Small intestine (tissue), 7 donors: ENCODE measurements around the gene EEFSEC. TPM values are rescaled to one million over a fixed set of nuclear protein-coding genes. Genes with fewer than 3 reads are reported as not detected.

Source experiments
- DNase-seq, 2 donors: peaks; one replicate each; pipeline versions ENCODE4 v3.0.0 to v3.0.0-alpha.2; 2013
- FAIRE-seq: peaks from 2 replicates; lab custom pipeline; 2012; peaks lifted over from hg19 to GRCh38; lab: Jason Lieb, UNC
- H3K27ac ChIP-seq, 3 donors: one replicate each; pipeline ENCODE4 v1.5.1; 2013; ENCODE audit warnings: low read length in 2 of 3, mild to moderate bottlenecking in 2 of 3, control low read depth in 1 of 3, inconsistent platforms in 1 of 3, low read depth in 1 of 3, moderate library complexity in 1 of 3
- H3K27me3 ChIP-seq, 3 donors: one replicate each; pipeline ENCODE4 v1.6.1; 2013; ENCODE audit warnings: low read length in 3 of 3, inconsistent platforms in 1 of 3; ENCODE audit not compliant: control insufficient read depth in 3 of 3, insufficient read depth in 3 of 3
- H3K36me3 ChIP-seq, 3 donors: one replicate each; pipeline ENCODE4 v1.6.1; 2013; ENCODE audit warnings: low read length in 3 of 3, inconsistent platforms in 1 of 3, low read depth in 1 of 3, mild to moderate bottlenecking in 1 of 3, moderate library complexity in 1 of 3; ENCODE audit not compliant: control insufficient read depth in 3 of 3, insufficient read depth in 2 of 3
- H3K4me1 ChIP-seq, 3 donors: one replicate each; pipeline ENCODE4 v1.6.1; 2013; ENCODE audit warnings: low read length in 2 of 3, inconsistent platforms in 1 of 3, low read depth in 1 of 3, mild to moderate bottlenecking in 1 of 3, moderate library complexity in 1 of 3; ENCODE audit not compliant: control insufficient read depth in 3 of 3, insufficient read depth in 2 of 3
- H3K4me3 ChIP-seq, 3 donors: one replicate each; pipeline ENCODE4 v1.5.1; 2013; ENCODE audit warnings: low read length in 3 of 3, control low read depth in 1 of 3, inconsistent platforms in 1 of 3, low read depth in 1 of 3, mild to moderate bottlenecking in 1 of 3, moderate library complexity in 1 of 3
- H3K9me3 ChIP-seq, 2 donors: one replicate each; pipeline ENCODE4 v1.6.1; 2013; ENCODE audit warnings: low read depth in 1 of 2, low read length in 1 of 2; ENCODE audit not compliant: control insufficient read depth in 2 of 2, insufficient read depth in 1 of 2
- WGBS, 3 donors: extraction: QIAGEN DNeasy Blood & Tissue Kit; methylation state at CpG; one replicate each; pipeline ENCODE4 v1.1.7; 2013; 5-methylcytosine and 5-hydroxymethylcytosine counted together
- polyA plus RNA-seq, 4 donors: library from polyadenylated mRNA; stranded (reverse) in 3 of 4; unstranded in 1 of 4; fragments of 200-250 nt in 3 of 4; fragments of 120-200 nt in 1 of 4; gene quantifications; one replicate each; pipeline versions ENCODE4 v1.2.1 to v1.2.3, GENCODE V29; 2013
- donor health status: healthy with polysubstance abuse.
- donor health status: control.
- donor health status: control.
- donor health status: Bipolar disorder and iron deficiency.
- donor health status: healthy.

The EEFSEC gene
- polyA plus RNA-seq, 4 donors = 4.9 to 29.0 (median 10.2) TPM

- no peaks in the 10 kb centered on the region for H3K27me3 ChIP-seq
- no peak overlapping the region for H3K4me3 ChIP-seq
- H3K27ac ChIP-seq = no peak overlapping the region
- DNase-seq (no peak), FAIRE-seq (no peak)
- 94 to 96% (median 95%) methylated on average over 2 of the region's 2 CpGs for WGBS, 3 donors
- no peaks in the 10 kb centered on the region for H3K9me3 ChIP-seq
- peaks cover 0 to 13% (median 0%) of the 10 kb centered on the region in 3 donors for H3K36me3 ChIP-seq
- H3K4me1 ChIP-seq = no peaks in the 10 kb centered on the region
Measured at GRCh38 chr3:128193168-128193567, 39.9 kb downstream of the EEFSEC start.

- Histone ChIP-seq H3K9me3 (no peaks in the 10 kb centered on the region), H3K4me1 (no peaks in the 10 kb centered on the region), H3K36me3 (peaks cover 0 to 9% (median 0%) of the 10 kb centered on the region in 3 donors), H3K27ac (no peak overlapping the region), H3K27me3 (no peaks in the 10 kb centered on the region), H3K4me3 (no peak overlapping the region)
- FAIRE-seq (no peak), DNase-seq (no peak)
- 61 to 83% (median 74%) methylated on average over 4 of the region's 4 CpGs for WGBS, 3 donors
Measured at GRCh38 chr3:128194843-128195242, 41.6 kb downstream of the EEFSEC start.

GRCh38 chr3:128195369-128195768 lies 42.1 kb downstream of the EEFSEC start:
- Histone ChIP-seq H3K36me3 (peaks cover 0 to 10% (median 0%) of the 10 kb centered on the region in 3 donors), H3K27ac (no peak overlapping the region), H3K27me3 (no peaks in the 10 kb centered on the region), H3K9me3 (no peaks in the 10 kb centered on the region), H3K4me1 (no peaks in the 10 kb centered on the region), H3K4me3 (no peak overlapping the region)
- WGBS, 3 donors = 72 to 90% (median 83%) methylated on average over 5 of the region's 5 CpGs
- no peak for FAIRE-seq
- DNase-seq = no peak

GRCh38 chr3:128195802-128196201 lies 42.5 kb downstream of the EEFSEC start:
- Histone ChIP-seq H3K27me3 (no peaks in the 10 kb centered on the region), H3K4me3 (no peak overlapping the region), H3K27ac (no peak overlapping the region), H3K9me3 (no peaks in the 10 kb centered on the region), H3K36me3 (peaks cover 0 to 11% (median 0%) of the 10 kb centered on the region in 3 donors), H3K4me1 (no peaks in the 10 kb centered on the region)
- no peak for FAIRE-seq
- WGBS, 3 donors = 74 to 93% (median 89%) methylated on average over 6 of the region's 6 CpGs
- DNase-seq = no peak

GRCh38 chr3:128196647-128197046 lies 43.4 kb downstream of the EEFSEC start:
- FAIRE-seq (no peak), DNase-seq (no peak)
- Histone ChIP-seq H3K9me3 (no peaks in the 10 kb centered on the region), H3K4me1 (no peaks in the 10 kb centered on the region), H3K27me3 (no peaks in the 10 kb centered on the region), H3K36me3 (peaks cover 0 to 11% (median 0%) of the 10 kb centered on the region in 3 donors), H3K27ac (no peak overlapping the region), H3K4me3 (no peak overlapping the region)
- 74 to 82% (median 79%) methylated on average over 4 of the region's 4 CpGs for WGBS, 3 donors

- Histone ChIP-seq H3K27ac (no peak overlapping the region), H3K4me3 (no peak overlapping the region), H3K36me3 (peaks cover 0 to 11% (median 0%) of the 10 kb centered on the region in 3 donors), H3K9me3 (no peaks in the 10 kb centered on the region), H3K27me3 (no peaks in the 10 kb centered on the region), H3K4me1 (no peaks in the 10 kb centered on the region)
- no peak for DNase-seq
- FAIRE-seq = no peak
- WGBS, 3 donors = 79 to 84% (median 82%) methylated on average over 7 of the region's 7 CpGs
Measured at GRCh38 chr3:128197855-128198254, 44.6 kb downstream of the EEFSEC start.

- Histone ChIP-seq H3K4me3 (no peak overlapping the region), H3K27me3 (no peaks in the 10 kb centered on the region), H3K4me1 (no peaks in the 10 kb centered on the region), H3K27ac (no peak overlapping the region), H3K36me3 (peaks cover 0 to 9% (median 0%) of the 10 kb centered on the region in 3 donors), H3K9me3 (no peaks in the 10 kb centered on the region)
- WGBS, 3 donors = 79 to 100% (median 86%) methylated on average over 1 of the region's 1 CpG
- FAIRE-seq = no peak
- no peak for DNase-seq
Measured at GRCh38 chr3:128198313-128198712, 45.0 kb downstream of the EEFSEC start.

- H3K4me1 ChIP-seq = no peaks in the 10 kb centered on the region
- FAIRE-seq (no peak), DNase-seq (no peak)
- H3K36me3 ChIP-seq = peaks cover 0 to 9% (median 0%) of the 10 kb centered on the region in 3 donors
- no peak overlapping the region for H3K27ac ChIP-seq
- no peak overlapping the region for H3K4me3 ChIP-seq
- WGBS, 3 donors = 96 to 99% (median 97%) methylated on average over 1 of the region's 1 CpG
- no peaks in the 10 kb centered on the region for H3K9me3 ChIP-seq
- no peaks in the 10 kb centered on the region for H3K27me3 ChIP-seq
Measured at GRCh38 chr3:128199110-128199509, 45.8 kb downstream of the EEFSEC start.

- no peak overlapping the region for H3K4me3 ChIP-seq
- DNase-seq (no peak), FAIRE-seq (no peak)
- peaks cover 0 to 6% (median 0%) of the 10 kb centered on the region in 3 donors for H3K36me3 ChIP-seq
- no peaks in the 10 kb centered on the region for H3K4me1 ChIP-seq
- no peaks in the 10 kb centered on the region for H3K27me3 ChIP-seq
- WGBS, 3 donors = 62 to 85% (median 77%) methylated on average over 1 of the region's 1 CpG
- H3K9me3 ChIP-seq = no peaks in the 10 kb centered on the region
- no peak overlapping the region for H3K27ac ChIP-seq
Measured at GRCh38 chr3:128201158-128201755, 48.0 kb downstream of the EEFSEC start.
